ENCODE results near the gene PAH. TPM values are rescaled to one million over a fixed set of nuclear protein-coding genes. Genes with fewer than 3 reads are reported as not detected.

Gene PAH
- total RNA-seq, 1 donor from 2014 or later = not detected

GRCh38 chr12:102911320-102911719 lies 5.7 kb downstream of the PAH start:
- peaks cover 5% of the 10 kb centered on the region for H3K27me3 Mint-ChIP-seq
- no peak overlapping the region for H3K27ac Mint-ChIP-seq
- no peaks in the 10 kb centered on the region for H3K36me3 Mint-ChIP-seq (ENCODE audit: low read depth)
- no peaks in the 10 kb centered on the region for H3K4me1 Mint-ChIP-seq
- CTCF ChIA-PET = no interaction called here
- ATAC-seq (ENCODE audit: low read depth) = no peak
- intact Hi-C loops (cut with micrococcal nuclease) = no loop called here
- no peak for DNase-seq
- H3K4me3 Mint-ChIP-seq = no peak overlapping the region
- H3K9me3 Mint-ChIP-seq = no peaks in the 10 kb centered on the region
- POLR2A ChIA-PET = no interaction called here
- no peak for TF ChIP-seq CTCF (IDR thresholded peaks at IDR 0.05)

- DNase-seq (no peak), ATAC-seq (ENCODE audit: low read depth) (no peak)
- no peak for TF ChIP-seq CTCF (IDR thresholded peaks at IDR 0.05)
- Mint-ChIP-seq H3K27me3 (peaks cover 5% of the 10 kb centered on the region), H3K36me3 (ENCODE audit: low read depth) (no peaks in the 10 kb centered on the region), H3K9me3 (no peaks in the 10 kb centered on the region), H3K4me3 (no peak overlapping the region), H3K4me1 (no peaks in the 10 kb centered on the region), H3K27ac (no peak overlapping the region)
- intact Hi-C loops (cut with micrococcal nuclease) = no loop called here
- ChIA-PET CTCF (no interaction called here), POLR2A (no interaction called here)
These were observed 6.3 kb downstream of the PAH start for GRCh38 chr12:102910792-102911191.

GRCh38 chr12:102910137-102910536 lies 6.9 kb downstream of the PAH start:
- Mint-ChIP-seq H3K4me1 (no peaks in the 10 kb centered on the region), H3K27me3 (peaks cover 5% of the 10 kb centered on the region), H3K9me3 (no peaks in the 10 kb centered on the region), H3K4me3 (no peak overlapping the region), H3K27ac (no peak overlapping the region), H3K36me3 (ENCODE audit: low read depth) (no peaks in the 10 kb centered on the region)
- intact Hi-C loops (cut with micrococcal nuclease) = no loop called here
- no peak for TF ChIP-seq CTCF (IDR thresholded peaks at IDR 0.05)
- POLR2A ChIA-PET = no interaction called here
- ATAC-seq (ENCODE audit: low read depth) (no peak), DNase-seq (no peak)
- CTCF ChIA-PET = no interaction called here

GRCh38 chr12:102907918-102908317 lies 9.1 kb downstream of the PAH start:
- Mint-ChIP-seq H3K27me3 (peaks cover 5% of the 10 kb centered on the region), H3K36me3 (ENCODE audit: low read depth) (no peaks in the 10 kb centered on the region), H3K4me3 (no peak overlapping the region), H3K9me3 (no peaks in the 10 kb centered on the region), H3K27ac (no peak overlapping the region), H3K4me1 (no peaks in the 10 kb centered on the region)
- ChIA-PET CTCF (interaction anchor here (0.7 kb wide), 1 partner anchor 21 kb away, joined by 3 read pairs; no protein-coding TSS in a partner anchor), POLR2A (no interaction called here)
- ATAC-seq (ENCODE audit: low read depth) (no peak), DNase-seq (no peak)
- intact Hi-C loops (cut with micrococcal nuclease) = no loop called here
- TF ChIP-seq CTCF (IDR thresholded peaks at IDR 0.05) = no peak

GRCh38 chr12:102905229-102905628 lies 11.8 kb downstream of the PAH start:
- Mint-ChIP-seq H3K36me3 (ENCODE audit: low read depth) (no peaks in the 10 kb centered on the region), H3K4me1 (no peaks in the 10 kb centered on the region), H3K27ac (no peak overlapping the region), H3K4me3 (no peak overlapping the region), H3K27me3 (peaks cover 7% of the 10 kb centered on the region), H3K9me3 (no peaks in the 10 kb centered on the region)
- ATAC-seq (ENCODE audit: low read depth) = no peak
- intact Hi-C loops (cut with micrococcal nuclease) = no loop called here
- no peak for TF ChIP-seq CTCF (IDR thresholded peaks at IDR 0.05)
- ChIA-PET CTCF (interaction anchor here (0.7 kb wide), 1 partner anchor 22 kb away, joined by 4 read pairs; no protein-coding TSS in a partner anchor), POLR2A (interaction anchor here (0.7 kb wide), 1 partner anchor 379 kb away, joined by 6 read pairs; no protein-coding TSS in a partner anchor)
- no peak for DNase-seq

Data from activated B cell treated with CpG ODN at 0.5 μM for 24 hours (primary cell).